Epithelial cell of prostate (primary cell): ENCODE results near the gene FOXP3.
"Not testable (repeated sequence)": the region's sequence is repeated elsewhere in the genome, so short reads cannot be mapped to it uniquely, and the experiment has no call there.

Experiments used
- DNase-seq: peaks from one replicate; pipeline ENCODE4 v3.0.0-alpha.2; 2011; ENCODE audit warnings: low read depth, low spot score
- H3K27ac ChIP-seq: fragments of 450-650 bp; 2 replicates; pipeline ENCODE4 v1.5.1; 2017; ENCODE audit warnings: mild to moderate bottlenecking

The FOXP3 gene

GRCh38 chrX:49264460-49264859 lies at the start of gene FOXP3:
FOXP3 (minus strand) TSS chrX:49264710; CDS start chrX:49258505, 6,205 bp downstream.
- H3K27ac ChIP-seq, result no peak within 1 kb of the TSS
- no peak for DNase-seq

- H3K27ac ChIP-seq, result no peak overlapping the region
- no peak for DNase-seq
These were observed 47.7 kb upstream of the FOXP3 start for GRCh38 chrX:49312176-49312575.

GRCh38 chrX:49310371-49310770 lies 45.9 kb upstream of the FOXP3 start:
- H3K27ac ChIP-seq, result no peak overlapping the region
- DNase-seq, result no peak

- DNase-seq, result no peak
- no peak overlapping the region for H3K27ac ChIP-seq
These were observed 45.0 kb upstream of the FOXP3 start for GRCh38 chrX:49309401-49309981.

- H3K27ac ChIP-seq, result no peak overlapping the region
- DNase-seq, result no peak
These were observed 44.2 kb upstream of the FOXP3 start for GRCh38 chrX:49308604-49309269.

- H3K27ac ChIP-seq, DNase-seq: not testable (repeated sequence)
These were observed 43.3 kb upstream of the FOXP3 start for GRCh38 chrX:49307775-49308174.

- DNase-seq, result no peak
- H3K27ac ChIP-seq, result no peak within 1 kb of the TSS
These were observed 38.8 kb upstream of the FOXP3 start, which contains the start of gene GAGE10 for GRCh38 chrX:49303346-49303745. GAGE10 (plus strand) TSS chrX:49303646; CDS start chrX:49304860, 1,214 bp downstream.

- no peak overlapping the region for H3K27ac ChIP-seq
- no peak for DNase-seq
These were observed 36.2 kb upstream of the FOXP3 start for GRCh38 chrX:49300703-49301102.

GRCh38 chrX:49299293-49299692 lies 34.8 kb upstream of the FOXP3 start:
- not testable (repeated sequence) for DNase-seq, H3K27ac ChIP-seq

- no peak for DNase-seq
These were observed 28.2 kb upstream of the FOXP3 start for GRCh38 chrX:49292400-49293362.

GRCh38 chrX:49291615-49292337 lies 27.3 kb upstream of the FOXP3 start:
- no peak overlapping the region for H3K27ac ChIP-seq

More at GRCh38 chrX:49292400-49293362, 28.2 kb upstream of the FOXP3 start:
- no peak overlapping the region for H3K27ac ChIP-seq

GRCh38 chrX:49290215-49290614 lies 25.7 kb upstream of the FOXP3 start:
- H3K27ac ChIP-seq, result no peak overlapping the region
- DNase-seq, result no peak

More at GRCh38 chrX:49291615-49292337, 27.3 kb upstream of the FOXP3 start:
- no peak for DNase-seq

GRCh38 chrX:49287665-49288064 lies 23.2 kb upstream of the FOXP3 start:
- no peak for DNase-seq
- no peak overlapping the region for H3K27ac ChIP-seq

GRCh38 chrX:49286581-49286980 lies 22.1 kb upstream of the FOXP3 start:
- H3K27ac ChIP-seq, result no peak overlapping the region
- no peak for DNase-seq

- no peak for DNase-seq
- H3K27ac ChIP-seq, result no peak overlapping the region
These were observed 21.6 kb upstream of the FOXP3 start for GRCh38 chrX:49286136-49286535.

- H3K27ac ChIP-seq, result no peak overlapping the region
- DNase-seq, result no peak
These were observed 19.7 kb upstream of the FOXP3 start for GRCh38 chrX:49284212-49284611.

- no peak for DNase-seq
These were observed 18.1 kb upstream of the FOXP3 start for GRCh38 chrX:49282647-49283011.

GRCh38 chrX:49278081-49278480 lies 13.6 kb upstream of the FOXP3 start:
- H3K27ac ChIP-seq, result no peak overlapping the region
- DNase-seq, result no peak

More at GRCh38 chrX:49282647-49283011, 18.1 kb upstream of the FOXP3 start:
- no peak overlapping the region for H3K27ac ChIP-seq

GRCh38 chrX:49277535-49277830 lies 13.0 kb upstream of the FOXP3 start:
- no peak for DNase-seq
- no peak overlapping the region for H3K27ac ChIP-seq
